Measurements from ENCODE around the gene ADAMTS2. TPM values are rescaled to one million over a fixed set of nuclear protein-coding genes. Genes with fewer than 3 reads are reported as not detected.
"Not testable (repeated sequence)": the region's sequence is repeated elsewhere in the genome, so short reads cannot be mapped to it uniquely, and the experiment has no call there.

ADAMTS2 gene
- total and polyA plus RNA-seq, 2 of the 4 experiments (the other 2 are of a cell fraction) = 19.0 to 58.8 TPM

DNA sequence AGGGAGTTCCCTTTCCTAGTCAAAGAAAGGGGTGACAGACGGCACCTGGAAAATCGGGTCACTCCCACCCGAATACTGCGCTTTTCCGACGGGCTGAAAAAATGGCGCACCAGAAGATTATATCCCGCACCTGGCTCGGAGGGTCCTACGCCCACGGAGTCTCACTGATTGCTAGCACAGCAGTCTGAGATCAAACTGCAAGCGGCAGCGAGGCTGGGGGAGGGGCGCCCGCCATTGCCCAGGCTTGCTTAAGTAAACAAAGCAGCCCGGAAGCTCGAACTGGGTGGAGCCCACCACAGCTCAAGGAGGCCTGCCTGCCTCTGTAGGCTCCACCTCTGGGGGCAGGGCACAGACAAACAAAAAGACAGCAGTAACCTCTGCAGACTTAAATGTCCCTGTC lies 244.0 kb downstream of the ADAMTS2 start:
- H3K18ac ChIP-seq (ENCODE audit: low read depth, low read length); H3K9me1 ChIP-seq (ENCODE audit: insufficient read depth, low read length); ATAC-seq (ENCODE audit: low read depth); CTCF ChIA-PET; H3K4me3 ChIP-seq (ENCODE audit: insufficient read depth, low read depth, low read length); H3K79me1 ChIP-seq (ENCODE audit: low read depth in 1 of 2, low read length in 2 of 2); H3K56ac ChIP-seq (ENCODE audit: extremely low read depth, insufficient read depth, low read length); dilution Hi-C loops (cut with HindIII; ENCODE audit: low sequenced_read_pairs, unreplicated experiment); H3K27me3 ChIP-seq (ENCODE audit: control insufficient read depth, insufficient read depth, low read length); H2BK20ac ChIP-seq (ENCODE audit: low read depth, low read length); H2BK5ac ChIP-seq (ENCODE audit: low read depth, low read length, poor library complexity, severe bottlenecking); in situ Hi-C loops (cut with MboI; ENCODE audit: low sequenced_read_pairs); H4K5ac ChIP-seq (ENCODE audit: low read depth, low read length); H2BK15ac ChIP-seq (ENCODE audit: low read depth, low read length); H4K91ac ChIP-seq (ENCODE audit: insufficient read depth, low read depth, low read length); H3K9ac ChIP-seq (ENCODE audit: low read depth, low read length); H2BK120ac ChIP-seq (ENCODE audit: low read depth, low read length); H3K27ac ChIP-seq (ENCODE audit: insufficient read depth, low read length); H3K36me3 ChIP-seq (ENCODE audit: control insufficient read depth, insufficient read depth, low read length); H2AK5ac ChIP-seq (ENCODE audit: low read depth, low read length); H3K4me1 ChIP-seq (ENCODE audit: control insufficient read depth, insufficient read depth, low read length); H4K8ac ChIP-seq (ENCODE audit: low read depth in 2 of 2, low read length in 2 of 2); H2AK9ac ChIP-seq (replicated peaks; ENCODE audit: low read depth, low read length, poor library complexity); H4K20me1 ChIP-seq (ENCODE audit: insufficient read depth, low read length); intact Hi-C loops (cut with micrococcal nuclease); BruUV-seq (replicated peaks); H3K23ac ChIP-seq (ENCODE audit: low read depth, low read length); DNase-seq; H3K4me2 ChIP-seq (ENCODE audit: low read depth, low read length); H2AFZ ChIP-seq (replicated peaks; ENCODE audit: low read length, poor library complexity); H3K14ac ChIP-seq (replicated peaks; ENCODE audit: low read depth, low read length); H3K4ac ChIP-seq (ENCODE audit: low read depth, low read length); POLR2A ChIA-PET (ENCODE audit: unreplicated experiment): not testable (repeated sequence)
- 94% methylated on average over 11 of the region's 17 CpGs; no CpG with 5 or more reads in 1 of the 2 experiments for WGBS, 2 experiments (ENCODE audit: extremely low coverage in 2 of 2, insufficient read length in 1 of 2)
- peaks cover 22% of the 10 kb centered on the region for H3K9me3 ChIP-seq (ENCODE audit: control insufficient read depth, insufficient read depth, low read length)
